Right ventricle myocardium superior (tissue), 1 donor: Measurements from ENCODE around the gene SPRY2. TPM values are rescaled to one million over a fixed set of nuclear protein-coding genes. Genes with fewer than 3 reads are reported as not detected.
"Not testable (repeated sequence)": the region's sequence is repeated elsewhere in the genome, so short reads cannot be mapped to it uniquely, and the experiment has no call there.

Experiments
- ATAC-seq: fragments of 200-7000 bp; cut with Tn5 transposase; one replicate; pipeline ENCODE4 v1.9.1; 2020; ENCODE audit warnings: mild to moderate bottlenecking; ENCODE audit not compliant: poor library complexity
- DNase-seq: peaks from one replicate; pipeline ENCODE4 v3.0.0-alpha.2; 2020
- intact Hi-C: fragments of 100-400 bp; cut with DNase I; formaldehyde crosslinking; loops from one replicate; pipeline ENCODE4 v1.11.2; 2022
- total RNA-seq: library from RNA; stranded (reverse); fragmentation: NEBNext Ultra II Directional; extraction: Animal tissue kit (Norgen Biotek cat#: 25700); gene quantifications from one replicate; pipeline ENCODE4 v1.2.1, GENCODE V29; 2021
- donor health status: DM: no; HTN: yes; CAD: no; lungs with severe emphysema.

Gene SPRY2
- total RNA-seq, 1 donor from 2014 or later = 35.8 TPM

GRCh38 chr13:80359778-80360452 is 19.0 kb upstream of the SPRY2 start:
- ATAC-seq (peak; percentile 81), DNase-seq (no peak)
- intact Hi-C loops = loop anchor here (10.0 kb wide), 1 partner anchor 675 kb away; no protein-coding TSS in a partner anchor

- DNase-seq (no peak), ATAC-seq (no peak)
- intact Hi-C loops = no loop called here
Measured at GRCh38 chr13:80359414-80359777, 18.5 kb upstream of the SPRY2 start.

- ATAC-seq, DNase-seq, intact Hi-C loops: not testable (repeated sequence)
Measured at GRCh38 chr13:80355496-80356094, 14.7 kb upstream of the SPRY2 start.

- intact Hi-C loops = no loop called here
- ATAC-seq = no peak
- no peak for DNase-seq
Measured at GRCh38 chr13:80348750-80349149, 7.8 kb upstream of the SPRY2 start.

- DNase-seq = no peak
- intact Hi-C loops = no loop called here
- no peak for ATAC-seq
Measured at GRCh38 chr13:80348314-80348713, 7.4 kb upstream of the SPRY2 start.

GRCh38 chr13:80345771-80346510 is 5.0 kb upstream of the SPRY2 start:
- ATAC-seq = no peak
- intact Hi-C loops = no loop called here
- no peak for DNase-seq

- ATAC-seq, DNase-seq: not testable (repeated sequence)
- intact Hi-C loops = loop anchor here (5.0 kb wide), 1 partner anchor 567 kb away; no protein-coding TSS in a partner anchor
Measured at GRCh38 chr13:80344032-80344431, 3.1 kb upstream of the SPRY2 start.

GRCh38 chr13:80342471-80343371 is 1.8 kb upstream of the SPRY2 start:
- DNase-seq (peak; percentile 94), ATAC-seq (peak; percentile 69)
- intact Hi-C loops = loop anchor here (5.0 kb wide), 1 partner anchor 565 kb away; no protein-coding TSS in a partner anchor

- intact Hi-C loops = loop anchor here (2.0 to 5.0 kb wide), 2 partner anchors 201 to 565 kb away; no protein-coding TSS in a partner anchor
- DNase-seq (peak; percentile 72), ATAC-seq (peak; percentile 23)
Measured at GRCh38 chr13:80341756-80342370, 937 bp upstream of the SPRY2 start.

- intact Hi-C loops = loop anchor here (2.0 to 5.0 kb wide), 2 partner anchors 200 to 563 kb away; no protein-coding TSS in a partner anchor
- DNase-seq = no peak
- ATAC-seq = no peak
Measured at GRCh38 chr13:80340651-80341100, 250 bp downstream of the SPRY2 start.

GRCh38 chr13:80339912-80340650 is 845 bp downstream of the SPRY2 start:
- ATAC-seq (peak; percentile 31), DNase-seq (peak; percentile 76)
- intact Hi-C loops = loop anchor here (2.0 to 10.0 kb wide), 4 partner anchors 199 to 563 kb away; no protein-coding TSS in a partner anchor

- intact Hi-C loops = loop anchor here (2.0 to 10.0 kb wide), 2 partner anchors 207 to 295 kb away; no protein-coding TSS in a partner anchor
- ATAC-seq = no peak
- DNase-seq = no peak
Measured at GRCh38 chr13:80339563-80339911, 1.4 kb downstream of the SPRY2 start.

- peak; percentile 86 for DNase-seq
- peak; percentile 46 for ATAC-seq
- intact Hi-C loops = loop anchor here (2.0 to 10.0 kb wide), 2 partner anchors 206 to 294 kb away; no protein-coding TSS in a partner anchor
Measured at GRCh38 chr13:80338781-80339562, 2.0 kb downstream of the SPRY2 start.

GRCh38 chr13:80337288-80338081 is 3.4 kb downstream of the SPRY2 start:
- DNase-seq = no peak

GRCh38 chr13:80336776-80337287 is 4.1 kb downstream of the SPRY2 start:
- ATAC-seq = no peak
- intact Hi-C loops = loop anchor here (10.0 kb wide), 1 partner anchor 292 kb away; no protein-coding TSS in a partner anchor
- DNase-seq = no peak

More at GRCh38 chr13:80337288-80338081, 3.4 kb downstream of the SPRY2 start:
- intact Hi-C loops = loop anchor here (2.0 to 10.0 kb wide), 2 partner anchors 205 to 293 kb away; no protein-coding TSS in a partner anchor
- ATAC-seq = no peak
